ENCODE data around the gene SUGCT. TPM values are rescaled to one million over a fixed set of nuclear protein-coding genes. Genes with fewer than 3 reads are reported as not detected.
"Not testable (repeated sequence)": the region's sequence is repeated elsewhere in the genome, so short reads cannot be mapped to it uniquely, and the experiment has no call there.

Gene SUGCT
- total RNA-seq, 1 experiment from 2014 or later = 1.5 TPM

GRCh38 chr7:40599836-40600235 is 465.0 kb downstream of the SUGCT start:
- no peaks in the 10 kb centered on the region for H3K9me3 ChIP-seq
- H3K27me3 ChIP-seq = no peaks in the 10 kb centered on the region
- no peak for DNase-seq
- no peaks in the 10 kb centered on the region for H3K36me3 ChIP-seq
- no peak overlapping the region for H3K4me3 ChIP-seq

- DNase-seq, H3K36me3 ChIP-seq, H3K9me3 ChIP-seq, H3K27me3 ChIP-seq, H3K4me3 ChIP-seq: not testable (repeated sequence)
These were observed 467.5 kb downstream of the SUGCT start for GRCh38 chr7:40602351-40602750.

GRCh38 chr7:40604601-40605438 is 470.0 kb downstream of the SUGCT start:
- no peaks in the 10 kb centered on the region for H3K36me3 ChIP-seq
- H3K27me3 ChIP-seq = no peaks in the 10 kb centered on the region
- H3K9me3 ChIP-seq = no peaks in the 10 kb centered on the region
- H3K4me3 ChIP-seq = no peak overlapping the region
- DNase-seq = no peak

GRCh38 chr7:40608321-40609075 is 473.7 kb downstream of the SUGCT start:
- no peak overlapping the region for H3K4me3 ChIP-seq
- DNase-seq = no peak
- 0 out of 2 replicates have a peak, but pooled peaks cover 2% of the 10 kb centered on the region for H3K9me3 ChIP-seq
- no peaks in the 10 kb centered on the region for H3K36me3 ChIP-seq
- no peaks in the 10 kb centered on the region for H3K27me3 ChIP-seq

GRCh38 chr7:40610461-40610860 is 475.7 kb downstream of the SUGCT start:
- DNase-seq = no peak
- 0 out of 2 replicates have a peak, but pooled peaks cover 2% of the 10 kb centered on the region for H3K9me3 ChIP-seq
- H3K36me3 ChIP-seq = no peaks in the 10 kb centered on the region
- no peak overlapping the region for H3K4me3 ChIP-seq
- no peaks in the 10 kb centered on the region for H3K27me3 ChIP-seq

GRCh38 chr7:40611095-40611871 is 476.5 kb downstream of the SUGCT start:
- Histone ChIP-seq H3K27me3 (no peaks in the 10 kb centered on the region), H3K4me3 (no peak overlapping the region), H3K36me3 (no peaks in the 10 kb centered on the region), H3K9me3 (0 out of 2 replicates have a peak, but pooled peaks cover 2% of the 10 kb centered on the region)
- no peak for DNase-seq

- no peak for DNase-seq
- H3K36me3 ChIP-seq = no peaks in the 10 kb centered on the region
- no peaks in the 10 kb centered on the region for H3K27me3 ChIP-seq
These were observed 477.5 kb downstream of the SUGCT start for GRCh38 chr7:40612298-40612697.

GRCh38 chr7:40619647-40620046 is 484.8 kb downstream of the SUGCT start:
- Histone ChIP-seq H3K27me3 (no peaks in the 10 kb centered on the region), H3K9me3 (no peaks in the 10 kb centered on the region), H3K36me3 (no peaks in the 10 kb centered on the region), H3K4me3 (no peak overlapping the region)
- DNase-seq = no peak

More at GRCh38 chr7:40612298-40612697, 477.5 kb downstream of the SUGCT start:
- H3K4me3 ChIP-seq = no peak overlapping the region
- H3K9me3 ChIP-seq = 0 out of 2 replicates have a peak, but pooled peaks cover 2% of the 10 kb centered on the region

- H3K27me3 ChIP-seq = no peaks in the 10 kb centered on the region
- H3K36me3 ChIP-seq = no peaks in the 10 kb centered on the region
- H3K4me3 ChIP-seq = no peak overlapping the region
- H3K9me3 ChIP-seq = no peaks in the 10 kb centered on the region
- no peak for DNase-seq
These were observed 486.8 kb downstream of the SUGCT start for GRCh38 chr7:40621592-40621998.

GRCh38 chr7:40622941-40623501 is 488.2 kb downstream of the SUGCT start:
- Histone ChIP-seq H3K36me3 (no peaks in the 10 kb centered on the region), H3K9me3 (no peaks in the 10 kb centered on the region), H3K27me3 (no peaks in the 10 kb centered on the region), H3K4me3 (no peak overlapping the region)
- DNase-seq = no peak

- DNase-seq = no peak
- Histone ChIP-seq H3K9me3 (no peaks in the 10 kb centered on the region), H3K36me3 (no peaks in the 10 kb centered on the region), H3K27me3 (no peaks in the 10 kb centered on the region), H3K4me3 (no peak overlapping the region)
These were observed 489.1 kb downstream of the SUGCT start for GRCh38 chr7:40623863-40624262.

- not testable (repeated sequence) for DNase-seq, H3K9me3 ChIP-seq, H3K4me3 ChIP-seq, H3K27me3 ChIP-seq, H3K36me3 ChIP-seq
These were observed 492.6 kb downstream of the SUGCT start for GRCh38 chr7:40627361-40627760.

GRCh38 chr7:40629891-40630290 is 495.1 kb downstream of the SUGCT start:
- Histone ChIP-seq H3K27me3 (no peaks in the 10 kb centered on the region), H3K9me3 (no peaks in the 10 kb centered on the region), H3K36me3 (no peaks in the 10 kb centered on the region), H3K4me3 (no peak overlapping the region)
- no peak for DNase-seq

GRCh38 chr7:40634118-40634517 is 499.3 kb downstream of the SUGCT start:
- Histone ChIP-seq H3K4me3 (no peak overlapping the region), H3K9me3 (no peaks in the 10 kb centered on the region), H3K27me3 (no peaks in the 10 kb centered on the region), H3K36me3 (no peaks in the 10 kb centered on the region)
- DNase-seq = no peak

- no peaks in the 10 kb centered on the region for H3K9me3 ChIP-seq
- H3K4me3 ChIP-seq = no peak overlapping the region
- no peaks in the 10 kb centered on the region for H3K36me3 ChIP-seq
- no peaks in the 10 kb centered on the region for H3K27me3 ChIP-seq
- no peak for DNase-seq
These were observed 503.9 kb downstream of the SUGCT start for GRCh38 chr7:40638545-40639320.

GRCh38 chr7:40640566-40640965 is 505.8 kb downstream of the SUGCT start:
- Histone ChIP-seq H3K4me3 (no peak overlapping the region), H3K9me3 (no peaks in the 10 kb centered on the region), H3K27me3 (no peaks in the 10 kb centered on the region), H3K36me3 (no peaks in the 10 kb centered on the region)
- DNase-seq = no peak

Measured in MG63 (cell line).